Testis (tissue), 3 donors: ENCODE data around the gene SREK1IP1. TPM values are rescaled to one million over a fixed set of nuclear protein-coding genes. Genes with fewer than 3 reads are reported as not detected.

Experiments
- DNase-seq: peaks from one replicate; pipeline ENCODE4 v3.0.0-alpha.2; 2019
- H3K27ac ChIP-seq, 2 donors: fragments of 200-600 bp; sonication (generic); one replicate each; pipeline ENCODE4 v1.5.1; 2019
- H3K27me3 ChIP-seq: fragments of 200-600 bp; sonication (generic); one replicate; pipeline ENCODE4 v1.5.1; 2019
- H3K36me3 ChIP-seq: fragments of 200-600 bp; sonication (generic); one replicate; pipeline ENCODE4 v1.5.1; 2017; ENCODE audit warnings: low read depth; ENCODE audit errors: missing control alignments
- H3K4me1 ChIP-seq: fragments of 200-600 bp; sonication (generic); one replicate; pipeline ENCODE4 v1.5.1; 2019
- H3K4me3 ChIP-seq, 2 donors: fragments of 200-600 bp; sonication (generic); one replicate each; pipeline ENCODE4 v1.5.1; 2017 to 2019
- H3K9me3 ChIP-seq: fragments of 200-600 bp; sonication (generic); one replicate; pipeline ENCODE4 v1.5.1; 2017
- CTCF ChIP-seq, 3 experiments: fragments of 450-650 bp in 2 of 3; fragments of 200-600 bp in 1 of 3; sonication (generic) in 1 of 3; IDR thresholded peaks; one replicate each; pipeline ENCODE4 v1.5.1; 2016 to 2019; ENCODE audit warnings: antibody characterized with exemption in 3 of 3, mild to moderate bottlenecking in 2 of 3, moderate library complexity in 1 of 3
- POLR2A ChIP-seq: fragments of 450-650 bp; IDR thresholded peaks from one replicate; pipeline ENCODE4 v1.6.1; 2017; ENCODE audit warnings: antibody characterized with exemption, mild to moderate bottlenecking, moderate library complexity
- WGBS, 2 donors: methylation state at CpG; one replicate each; pipeline ENCODE4 v1.1.5; 2018; 5-methylcytosine and 5-hydroxymethylcytosine counted together
- intact Hi-C: fragments of 100-400 bp; cut with DNase I; formaldehyde crosslinking; loops from one replicate; pipeline ENCODE4 v1.15.1; 2023; ENCODE audit warnings: low total_unique reads
- polyA plus RNA-seq: library from polyadenylated mRNA; stranded (reverse); fragments of 350-450 nt; fragmentation: Illumina TruSeq; extraction: RNeasy Lipid Tissue Mini Kit (QIAGEN cat#74804); gene quantifications from one replicate; pipeline ENCODE4 v1.2.3, GENCODE V29; 2014; ENCODE audit warnings: low read depth, low replicate concordance; ENCODE audit not compliant: insufficient read depth
- total RNA-seq, 2 donors: library from RNA; depleted of rRNA; stranded (reverse); fragments of >200 nt; gene quantifications; one replicate each; pipeline ENCODE4 v1.2.3, GENCODE V29; 2016

The SREK1IP1 gene
- total and polyA plus RNA-seq, 3 donors from 2014 or later: 3.4 to 10.4 (median 9.0) TPM

GRCh38 chr5:64807520-64807919 is 39.0 kb upstream of the SREK1IP1 start:
- H3K4me1 ChIP-seq: no peaks in the 10 kb centered on the region
- H3K36me3 ChIP-seq: no peaks in the 10 kb centered on the region
- intact Hi-C loops: no loop called here
- DNase-seq: no peak
- H3K27ac ChIP-seq: no peak overlapping the region
- no peak for TF ChIP-seq POLR2A
- TF ChIP-seq CTCF (IDR thresholded peaks at IDR 0.05): no peak
- WGBS, 2 donors: 86 to 87% methylated on average over 5 of the region's 5 CpGs
- no peak overlapping the region for H3K4me3 ChIP-seq
- no peaks in the 10 kb centered on the region for H3K9me3 ChIP-seq
- no peaks in the 10 kb centered on the region for H3K27me3 ChIP-seq

- intact Hi-C loops: no loop called here
- H3K9me3 ChIP-seq: no peaks in the 10 kb centered on the region
- WGBS, 2 donors: 80% methylated on average over 2 of the region's 2 CpGs
- DNase-seq: no peak
- no peaks in the 10 kb centered on the region for H3K4me1 ChIP-seq
- H3K4me3 ChIP-seq: no peak overlapping the region
- H3K27ac ChIP-seq: no peak overlapping the region
- no peak for TF ChIP-seq CTCF (IDR thresholded peaks at IDR 0.05)
- TF ChIP-seq POLR2A: no peak
- H3K36me3 ChIP-seq: no peaks in the 10 kb centered on the region
- no peaks in the 10 kb centered on the region for H3K27me3 ChIP-seq
Observed at GRCh38 chr5:64806537-64806936, 38.0 kb upstream of the SREK1IP1 start.

- Histone ChIP-seq H3K36me3 (no peaks in the 10 kb centered on the region), H3K27ac (no peak overlapping the region), H3K9me3 (no peaks in the 10 kb centered on the region), H3K27me3 (no peaks in the 10 kb centered on the region), H3K4me1 (no peaks in the 10 kb centered on the region), H3K4me3 (no peak overlapping the region)
- TF ChIP-seq POLR2A: no peak
- TF ChIP-seq CTCF (IDR thresholded peaks at IDR 0.05): no peak
- DNase-seq: no peak
- WGBS, 2 donors: 96 to 98% methylated on average over 2 of the region's 2 CpGs
- intact Hi-C loops: no loop called here
Observed at GRCh38 chr5:64800926-64801325, 32.4 kb upstream of the SREK1IP1 start.

- TF ChIP-seq POLR2A (no peak), CTCF (IDR thresholded peaks at IDR 0.05) (no peak)
- Histone ChIP-seq H3K9me3 (no peaks in the 10 kb centered on the region), H3K27me3 (no peaks in the 10 kb centered on the region), H3K4me3 (no peak overlapping the region), H3K4me1 (no peaks in the 10 kb centered on the region), H3K27ac (no peak overlapping the region), H3K36me3 (no peaks in the 10 kb centered on the region)
- intact Hi-C loops: no loop called here
- no peak for DNase-seq
Observed at GRCh38 chr5:64796301-64796700, 27.8 kb upstream of the SREK1IP1 start.

GRCh38 chr5:64794053-64794770 is 25.7 kb upstream of the SREK1IP1 start:
- Histone ChIP-seq H3K4me3 (no peak overlapping the region), H3K27ac (no peak overlapping the region), H3K9me3 (no peaks in the 10 kb centered on the region), H3K36me3 (no peaks in the 10 kb centered on the region), H3K4me1 (no peaks in the 10 kb centered on the region), H3K27me3 (no peaks in the 10 kb centered on the region)
- no peak for DNase-seq
- intact Hi-C loops: no loop called here
- TF ChIP-seq POLR2A (no peak), CTCF (IDR thresholded peaks at IDR 0.05) (no peak)
- WGBS, 2 donors: 72 to 84% methylated on average over 3 of the region's 3 CpGs
